A549 (cell line): ENCODE results near the gene KIFC1. TPM values are rescaled to one million over a fixed set of nuclear protein-coding genes. Genes with fewer than 3 reads are reported as not detected.

ENCODE experiments used
- ATAC-seq, 2 experiments: fragments of 200-7000 bp in 1 of 2; fragments of >200 bp in 1 of 2; cut with Nextera tagmentation in 1 of 2; cut with Tn5 transposase in 1 of 2; 3 replicates each; pipeline versions ENCODE4 v1.8.0 to v1.9.1; 2018 to 2020; ENCODE audit warnings: mild to moderate bottlenecking in 1 of 2, moderate library complexity in 1 of 2
- CTCF ChIA-PET: fragments of 300-600 bp; sonication (Branson Sonifier 250); formaldehyde crosslinking; extraction: SDS; loops from one replicate; lab custom pipeline; 2021; ENCODE audit warnings: antibody characterized with exemption, inconsistent platforms; lab: Yijun Ruan, JAX
- POLR2A ChIA-PET: fragments of 350-600 bp; formaldehyde crosslinking; extraction: SDS; loops from one replicate; lab custom pipeline; 2021; ENCODE audit warnings: antibody characterized with exemption, inconsistent platforms; lab: Yijun Ruan, JAX
- DNase-seq, 2 experiments: peaks; one replicate each; pipeline versions ENCODE4 v3.0.0 to v3.0.0-alpha.2; 2011 to 2016; ENCODE audit warnings: low read depth in 1 of 2, low spot score in 1 of 2
- FAIRE-seq: peaks from 2 replicates; lab custom pipeline; 2011; peaks lifted over from hg19 to GRCh38; lab: Jason Lieb, UNC
- H3K27ac ChIP-seq, 2 experiments: fragments of >200 bp; sonication (Bioruptor Twin); formaldehyde crosslinking; 3 replicates each; pipeline ENCODE4 v1.5.1; 2016 to 2017
- H3K4me1 ChIP-seq: fragments of >200 bp; sonication (Bioruptor Twin); formaldehyde crosslinking; 3 replicates; pipeline ENCODE4 v1.6.1; 2016
- H3K4me2 ChIP-seq: fragments of >200 bp; sonication (Bioruptor Twin); formaldehyde crosslinking; 3 replicates; pipeline ENCODE4 v1.6.1; 2016
- H3K4me3 ChIP-seq: fragments of >200 bp; sonication (Bioruptor Twin); formaldehyde crosslinking; 3 replicates; pipeline ENCODE4 v1.5.1; 2016
- H3K9me3 ChIP-seq: fragments of >200 bp; sonication (Bioruptor Twin); formaldehyde crosslinking; 3 replicates; pipeline ENCODE4 v1.6.1; 2016
- ATOH8 ChIP-seq: fragments of 250-450 bp; sonication (Bioruptor Pico); IDR thresholded peaks from 2 replicates; pipeline ENCODE4 v1.5.0; 2020; ENCODE audit warnings: low read depth, mild to moderate bottlenecking, moderate library complexity
- BCL3 ChIP-seq: fragments of >200 bp; sonication (Bioruptor Twin); formaldehyde crosslinking; IDR thresholded peaks from 3 replicates; pipeline ENCODE4 v1.6.1; 2016
- BHLHE40 ChIP-seq: IDR thresholded peaks from 2 replicates; pipeline ENCODE4 v1.6.1; 2012; ENCODE audit warnings: low read depth, low read length, inconsistent platforms
- CBX8 ChIP-seq: fragments of 200-600 bp; sonication (generic); IDR thresholded peaks from 2 replicates; pipeline ENCODE4 v1.6.1; 2016
- CHD4 ChIP-seq: fragments of 200-600 bp; sonication (generic); IDR thresholded peaks from 2 replicates; pipeline ENCODE4 v1.6.1; 2016; ENCODE audit warnings: antibody characterized with exemption, mild to moderate bottlenecking, borderline replicate concordance
- EP300 ChIP-seq, 2 experiments: fragments of >200 bp; sonication (Bioruptor Twin); formaldehyde crosslinking; IDR thresholded peaks; 2 replicates in 1 of 2; 3 replicates in 1 of 2; pipeline ENCODE4 v1.6.1; 2016 to 2017
- FOSL2 ChIP-seq, 2 experiments: fragments of 450-650 bp in 1 of 2; fragments of >200 bp in 1 of 2; sonication (Bioruptor Twin) in 1 of 2; formaldehyde crosslinking; IDR thresholded peaks; 2 replicates each; pipeline versions ENCODE4 v1.5.0 to v1.6.1; 2016 to 2020; ENCODE audit warnings: mild to moderate bottlenecking in 1 of 2, moderate library complexity in 1 of 2
- FOXS1 ChIP-seq: fragments of 250-450 bp; sonication (Bioruptor Pico); IDR thresholded peaks from 2 replicates; pipeline ENCODE4 v1.5.0; 2020; ENCODE audit warnings: mild to moderate bottlenecking, moderate library complexity
- HEYL ChIP-seq: fragments of 250-450 bp; sonication (Bioruptor Pico); IDR thresholded peaks from 2 replicates; pipeline ENCODE4 v1.8.0; 2021; ENCODE audit warnings: mild to moderate bottlenecking, moderate library complexity
- HOXA7 ChIP-seq: fragments of 250-450 bp; sonication (Bioruptor Pico); IDR thresholded peaks from 2 replicates; pipeline ENCODE4 v1.5.0; 2020; ENCODE audit warnings: mild to moderate bottlenecking, moderate library complexity
- MAZ ChIP-seq: fragments of 150-350 bp; IDR thresholded peaks from 2 replicates; pipeline ENCODE4 v1.6.1; 2014; ENCODE audit warnings: antibody characterized with exemption, low read depth, low read length, borderline replicate concordance
- MYC ChIP-seq: IDR thresholded peaks from 2 replicates; pipeline ENCODE4 v1.6.1; 2012; ENCODE audit warnings: mild to moderate bottlenecking, inconsistent platforms, low read length, improper control_type of control experiment, borderline replicate concordance
- NR3C1 ChIP-seq: fragments of >200 bp; sonication (Bioruptor Twin); formaldehyde crosslinking; IDR thresholded peaks from 3 replicates; pipeline ENCODE4 v1.6.1; 2017
- POLR2AphosphoS2 ChIP-seq: conservative IDR thresholded peaks from 2 replicates; pipeline ENCODE4 v1.6.1; 2012; ENCODE audit warnings: low read length, improper control_type of control experiment, inconsistent platforms
- RAD21 ChIP-seq, 2 experiments: fragments of >200 bp in 1 of 2; sonication (Bioruptor Twin) in 1 of 2; formaldehyde crosslinking in 1 of 2; IDR thresholded peaks in 1 of 2; conservative IDR thresholded peaks in 1 of 2; 2 replicates in 1 of 2; 3 replicates in 1 of 2; pipeline ENCODE4 v1.6.1; 2012 to 2018; ENCODE audit warnings: inconsistent platforms in 1 of 2
- SMC3 ChIP-seq: fragments of >200 bp; sonication (Bioruptor Twin); formaldehyde crosslinking; IDR thresholded peaks from 3 replicates; pipeline ENCODE4 v1.6.1; 2018; ENCODE audit warnings: inconsistent platforms
- SREBF2 ChIP-seq: fragments of 450-650 bp; IDR thresholded peaks from 2 replicates; pipeline ENCODE4 v1.6.1; 2014; ENCODE audit warnings: mild to moderate bottlenecking, moderate library complexity
- TFCP2L1 ChIP-seq: fragments of 250-450 bp; sonication (Bioruptor Pico); IDR thresholded peaks from 2 replicates; pipeline ENCODE4 v1.5.0; 2021; ENCODE audit warnings: mild to moderate bottlenecking
- ZFP36 ChIP-seq: fragments of 450-650 bp; IDR thresholded peaks from 2 replicates; pipeline ENCODE4 v1.6.1; 2014; ENCODE audit warnings: borderline replicate concordance; ENCODE audit not compliant: partially characterized antibody
- ZNF302 ChIP-seq: fragments of 250-450 bp; sonication (Bioruptor Pico); IDR thresholded peaks from 2 replicates; pipeline ENCODE4 v1.9.0; 2021; ENCODE audit warnings: inconsistent platforms, mild to moderate bottlenecking, moderate library complexity
- WGBS: methylation state at CpG from one replicate; pipeline ENCODE4 v1.1.6; 2017; ENCODE audit errors: missing lambda C conversion rate; 5-methylcytosine and 5-hydroxymethylcytosine counted together
- polyA plus RNA-seq, 4 experiments: library from polyadenylated mRNA; depleted of rRNA in 3 of 4; stranded (reverse); fragments of >200 nt; fragmentation: RNase III in 1 of 4; extraction: RNeasy Plus Mini Kit Qiagen cat#74134 plus additional on column Dnase treatment in 1 of 4; gene quantifications; 2 replicates in 3 of 4; 3 replicates in 1 of 4; pipeline ENCODE4 v1.2.3, GENCODE V29; 2011 to 2017
- TF ChIP-seq, protein P1 (sequence below): IDR thresholded peaks from 2 replicates; pipeline ENCODE4 v1.6.1; 2012; ENCODE audit warnings: low read depth, borderline replicate concordance

The KIFC1 gene
- polyA plus RNA-seq, 2 of the 4 experiments (the other 2 are of a cell fraction), result 23.9 to 30.5 TPM

DNA sequence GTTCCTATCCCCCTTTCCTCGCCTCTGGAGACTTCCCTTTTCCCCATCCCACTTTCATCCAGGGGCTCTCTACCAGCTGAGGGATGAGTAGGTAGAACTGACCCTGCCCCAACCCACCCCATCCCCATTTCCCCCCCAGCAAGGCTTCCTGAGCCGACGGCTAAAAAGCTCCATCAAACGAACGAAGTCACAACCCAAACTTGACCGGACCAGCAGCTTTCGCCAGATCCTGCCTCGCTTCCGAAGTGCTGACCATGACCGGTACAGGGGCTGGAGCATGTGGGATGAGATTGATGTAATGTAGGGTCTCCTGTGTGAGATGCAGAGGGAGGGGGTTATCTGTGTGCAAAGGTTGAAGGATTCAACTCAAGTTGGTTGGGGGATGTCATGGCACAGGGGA, 40.9 kb downstream of the KIFC1 start:
- WGBS, result 97% methylated on average over 10 of the region's 10 CpGs
- FAIRE-seq (no peak), ATAC-seq (no peak), DNase-seq (no peak)
- TF ChIP-seq EP300 (IDR thresholded peaks at IDR 0.05) (no peak), FOXS1 (CRISPR knock-in tag) (no peak), SREBF2 (no peak), FOSL2 (IDR thresholded peaks at IDR 0.05) (no peak), FOSL2 (CRISPR knock-in tag; IDR thresholded peaks at IDR 0.05) (no peak), POLR2AphosphoS2 (no peak)
- no peak overlapping the region for H3K27ac ChIP-seq
- no peak overlapping the region for H3K4me3 ChIP-seq
- H3K4me2 ChIP-seq, result no peak overlapping the region
- CTCF ChIA-PET, result no interaction called here
- peaks cover 30% of the 10 kb centered on the region; the same call in 2 of the 3 replicates for H3K4me1 ChIP-seq
- no peaks in the 10 kb centered on the region for H3K9me3 ChIP-seq
- POLR2A ChIA-PET, result no interaction called here

- H3K9me3 ChIP-seq, result no peaks in the 10 kb centered on the region
- DNase-seq (no peak), ATAC-seq (peak in 1 of 2 experiments; percentile 9; a peak in 1 of 6 replicates)
- no peak overlapping the region for H3K4me2 ChIP-seq
- H3K4me3 ChIP-seq, result no peak overlapping the region
- WGBS, result 100% methylated on average over 1 of the region's 1 CpG
- H3K27ac ChIP-seq, result no peak overlapping the region
- TF ChIP-seq, protein P1, sequence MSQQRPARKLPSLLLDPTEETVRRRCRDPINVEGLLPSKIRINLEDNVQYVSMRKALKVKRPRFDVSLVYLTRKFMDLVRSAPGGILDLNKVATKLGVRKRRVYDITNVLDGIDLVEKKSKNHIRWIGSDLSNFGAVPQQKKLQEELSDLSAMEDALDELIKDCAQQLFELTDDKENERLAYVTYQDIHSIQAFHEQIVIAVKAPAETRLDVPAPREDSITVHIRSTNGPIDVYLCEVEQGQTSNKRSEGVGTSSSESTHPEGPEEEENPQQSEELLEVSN, result no peak
- TF ChIP-seq HOXA7 (no peak), SMC3 (no peak), NR3C1 (no peak), ZFP36 (no peak), ZNF302 (no peak), EP300 (IDR thresholded peaks at IDR 0.05) (no peak), RAD21 (conservative IDR thresholded peaks at IDR 0.05 in 1 of 2, IDR thresholded peaks at IDR 0.05 in 1 of 2) (no peak), MAZ (no peak), ATOH8 (no peak)
- TF ChIP-seq, all 56 proteins: peak for 0
- POLR2A ChIA-PET, result no interaction called here
- CTCF ChIA-PET, result no interaction called here
- FAIRE-seq, result no peak
- peaks cover 30% of the 10 kb centered on the region; the same call in 2 of the 3 replicates for H3K4me1 ChIP-seq
Measured at GRCh38 chr6:33433001-33433543, 41.4 kb downstream of the KIFC1 start.

- POLR2A ChIA-PET, result no interaction called here
- DNase-seq (no peak), ATAC-seq (no peak), FAIRE-seq (no peak)
- H3K4me3 ChIP-seq, result no peak overlapping the region
- TF ChIP-seq CBX8, result no peak
- TF ChIP-seq BCL3, result no peak
- no peak for TF ChIP-seq RAD21 (conservative IDR thresholded peaks at IDR 0.05 in 1 of 2, IDR thresholded peaks at IDR 0.05 in 1 of 2)
- TF ChIP-seq FOXS1 (CRISPR knock-in tag), result no peak
- no peak for TF ChIP-seq BHLHE40
- no peak for TF ChIP-seq TFCP2L1
- TF ChIP-seq ATOH8, result no peak
- TF ChIP-seq HEYL (CRISPR knock-in tag), result no peak
- no peak for TF ChIP-seq MYC
- no peak for TF ChIP-seq CHD4
- WGBS, result 60% methylated on average over 12 of the region's 17 CpGs
- CTCF ChIA-PET, result interaction anchor here (0.7 to 1.0 kb wide), 2 partner anchors 11 to 34 kb away, joined by 3 read pairs; no protein-coding TSS in a partner anchor
- H3K4me1 ChIP-seq, result peaks cover 24% of the 10 kb centered on the region; the same call in 2 of the 3 replicates
- no peaks in the 10 kb centered on the region for H3K9me3 ChIP-seq
- H3K27ac ChIP-seq, result no peak overlapping the region
- no peak overlapping the region for H3K4me2 ChIP-seq
Measured at GRCh38 chr6:33433544-33434191, 42.0 kb downstream of the KIFC1 start.
